DMS 273 (cell line): ENCODE results near the gene HOXD11.

Experiments
- DNase-seq: peaks from one replicate; lab custom pipeline; 2025; ENCODE audit not compliant: unreplicated experiment; lab: John Stamatoyannopoulos, UW

The HOXD11 gene

GRCh38 chr2:176081376-176081836 is 25.7 kb upstream of the HOXD11 start:
- no peak for DNase-seq

GRCh38 chr2:176081837-176082524 is 25.1 kb upstream of the HOXD11 start:
- no peak for DNase-seq

- DNase-seq: no peak
These were observed 24.6 kb upstream of the HOXD11 start for GRCh38 chr2:176082525-176082823.

- no peak for DNase-seq
These were observed 24.0 kb upstream of the HOXD11 start for GRCh38 chr2:176082824-176083751.

GRCh38 chr2:176083796-176084261 is 23.3 kb upstream of the HOXD11 start, which contains the start of gene EVX2:
Gene EVX2, minus strand, starts transcription at chr2:176083962. Its CDS starts 186 bp downstream, at chr2:176083776.
- no peak for DNase-seq

- DNase-seq: peak; percentile 30
These were observed 22.4 kb upstream of the HOXD11 start for GRCh38 chr2:176084611-176085119.

GRCh38 chr2:176085120-176085788 is 21.8 kb upstream of the HOXD11 start:
- no peak for DNase-seq

GRCh38 chr2:176085861-176086771 is 21.0 kb upstream of the HOXD11 start:
- DNase-seq: peak; percentile 84

- no peak for DNase-seq
These were observed 19.6 kb upstream of the HOXD11 start for GRCh38 chr2:176087330-176088047.

- peak; percentile 85 for DNase-seq
These were observed 18.8 kb upstream of the HOXD11 start for GRCh38 chr2:176088048-176088936.

GRCh38 chr2:176088937-176089842 is 17.9 kb upstream of the HOXD11 start:
- DNase-seq: no peak

GRCh38 chr2:176089843-176090395 is 17.2 kb upstream of the HOXD11 start:
- DNase-seq: no peak

- DNase-seq: no peak
These were observed 16.2 kb upstream of the HOXD11 start for GRCh38 chr2:176090862-176091261.

GRCh38 chr2:176091329-176092258 is 15.5 kb upstream of the HOXD11 start:
- no peak for DNase-seq

- peak; percentile 80 for DNase-seq
These were observed 14.6 kb upstream of the HOXD11 start, which contains the start of gene HOXD13 for GRCh38 chr2:176092270-176093144. Gene HOXD13, plus strand, starts transcription at chr2:176092721. Its CDS starts 170 bp downstream, at chr2:176092891.
